Effector memory CD8-positive, alpha-beta T cell (primary cell): ENCODE measurements around the gene PAPLN.

Experiments used
- ATAC-seq: fragments of 150-1000 bp; cut with Tn5 transposase; replicated peaks from 2 replicates; pipeline ENCODE4 v1.10.0; 2021; ENCODE audit warnings: mild to moderate bottlenecking, moderate library complexity
- DNase-seq, 3 experiments: peaks; one replicate each; pipeline ENCODE4 v3.0.0; 2021
- H3K27ac Mint-ChIP-seq, 2 donors: one replicate each; pipeline ENCODE4 v1.8.0; 2022; ENCODE audit warnings: mild to moderate bottlenecking in 2 of 2, mixed read lengths in 2 of 2, moderate library complexity in 2 of 2
- H3K27me3 Mint-ChIP-seq, 2 donors: one replicate each; pipeline ENCODE4 v1.8.0; 2022; ENCODE audit warnings: mixed read lengths in 2 of 2
- H3K36me3 Mint-ChIP-seq: one replicate; pipeline ENCODE4 v1.8.0; 2022; ENCODE audit warnings: mild to moderate bottlenecking, moderate library complexity, mixed read lengths; ENCODE audit not compliant: insufficient read depth
- H3K4me1 Mint-ChIP-seq, 2 donors: one replicate each; pipeline ENCODE4 v1.8.0; 2022; ENCODE audit warnings: low read depth in 2 of 2, mixed read lengths in 2 of 2
- H3K4me3 Mint-ChIP-seq, 2 donors: one replicate each; pipeline ENCODE4 v1.8.0; 2022; ENCODE audit warnings: mild to moderate bottlenecking in 2 of 2, mixed read lengths in 2 of 2, moderate library complexity in 2 of 2
- H3K9me3 Mint-ChIP-seq, 2 donors: one replicate each; pipeline ENCODE4 v1.8.0; 2022; ENCODE audit warnings: mixed read lengths in 2 of 2

PAPLN gene

GRCh38 chr14:73262427-73263183, 25.3 kb downstream of the PAPLN start:
- no peaks in the 10 kb centered on the region for H3K36me3 Mint-ChIP-seq
- H3K27me3 Mint-ChIP-seq, result peaks cover 14 to 36% of the 10 kb centered on the region in 2 donors
- H3K4me3 Mint-ChIP-seq, result no peak overlapping the region
- no peaks in the 10 kb centered on the region for H3K4me1 Mint-ChIP-seq
- no peak overlapping the region for H3K27ac Mint-ChIP-seq
- ATAC-seq, result no peak
- no peaks in the 10 kb centered on the region for H3K9me3 Mint-ChIP-seq
- DNase-seq, result no peak

GRCh38 chr14:73263606-73264005, 26.3 kb downstream of the PAPLN start:
- no peaks in the 10 kb centered on the region for H3K4me1 Mint-ChIP-seq
- DNase-seq (no peak), ATAC-seq (no peak)
- no peaks in the 10 kb centered on the region for H3K36me3 Mint-ChIP-seq
- H3K4me3 Mint-ChIP-seq, result no peak overlapping the region
- H3K9me3 Mint-ChIP-seq, result no peaks in the 10 kb centered on the region
- no peak overlapping the region for H3K27ac Mint-ChIP-seq
- H3K27me3 Mint-ChIP-seq, result peaks cover 14 to 36% of the 10 kb centered on the region in 2 donors

GRCh38 chr14:73264080-73264884, 27.0 kb downstream of the PAPLN start:
- ATAC-seq (no peak), DNase-seq (no peak)
- no peaks in the 10 kb centered on the region for H3K36me3 Mint-ChIP-seq
- peak overlapping the region in 1 of 2 donors; percentile 23 for H3K27ac Mint-ChIP-seq
- H3K4me1 Mint-ChIP-seq, result peaks cover 0 to 2% of the 10 kb centered on the region in 2 donors
- H3K27me3 Mint-ChIP-seq, result peaks cover 14 to 36% of the 10 kb centered on the region in 2 donors
- no peaks in the 10 kb centered on the region for H3K9me3 Mint-ChIP-seq
- H3K4me3 Mint-ChIP-seq, result no peak overlapping the region

GRCh38 chr14:73264885-73265720, 27.8 kb downstream of the PAPLN start:
- ATAC-seq, result no peak
- Mint-ChIP-seq H3K4me3 (no peak overlapping the region), H3K27me3 (peaks cover 15 to 36% of the 10 kb centered on the region in 2 donors), H3K27ac (peak overlapping the region in 1 of 2 donors; percentile 23), H3K9me3 (no peaks in the 10 kb centered on the region), H3K4me1 (peaks cover under 1 to 6% of the 10 kb centered on the region in 2 donors), H3K36me3 (peaks cover 3% of the 10 kb centered on the region)
- DNase-seq, result no peak

GRCh38 chr14:73265721-73266046, 28.4 kb downstream of the PAPLN start:
- Mint-ChIP-seq H3K9me3 (no peaks in the 10 kb centered on the region), H3K4me1 (peaks cover 5 to 12% of the 10 kb centered on the region in 2 donors), H3K4me3 (no peak overlapping the region), H3K27me3 (peaks cover 21 to 36% of the 10 kb centered on the region in 2 donors), H3K27ac (peak overlapping the region in 1 of 2 donors; percentile 4), H3K36me3 (peaks cover 3% of the 10 kb centered on the region)
- no peak for DNase-seq
- no peak for ATAC-seq

GRCh38 chr14:73266317-73266716, 29.0 kb downstream of the PAPLN start:
- Mint-ChIP-seq H3K27me3 (peaks cover 24 to 30% of the 10 kb centered on the region in 2 donors), H3K4me1 (peaks cover 5 to 13% of the 10 kb centered on the region in 2 donors), H3K36me3 (peaks cover 3% of the 10 kb centered on the region), H3K9me3 (no peaks in the 10 kb centered on the region), H3K4me3 (no peak overlapping the region), H3K27ac (no peak overlapping the region)
- no peak for ATAC-seq
- no peak for DNase-seq

GRCh38 chr14:73267474-73267873, 30.2 kb downstream of the PAPLN start:
- Mint-ChIP-seq H3K27me3 (peaks cover 23 to 24% of the 10 kb centered on the region in 2 donors), H3K4me3 (no peak overlapping the region), H3K4me1 (peaks cover 5 to 13% of the 10 kb centered on the region in 2 donors), H3K27ac (no peak overlapping the region), H3K9me3 (no peaks in the 10 kb centered on the region), H3K36me3 (peaks cover 5% of the 10 kb centered on the region)
- ATAC-seq, result no peak
- no peak for DNase-seq

GRCh38 chr14:73269729-73270531, 32.6 kb downstream of the PAPLN start:
- Mint-ChIP-seq H3K4me1 (peaks cover 5 to 13% of the 10 kb centered on the region in 2 donors), H3K27ac (peak overlapping the region in 1 of 2 donors; percentile 35), H3K9me3 (no peaks in the 10 kb centered on the region), H3K36me3 (peaks cover 5% of the 10 kb centered on the region), H3K27me3 (peaks cover 5 to 11% of the 10 kb centered on the region in 2 donors), H3K4me3 (peak overlapping the region; percentile 56 to 60)
- ATAC-seq (peak; percentile 42), DNase-seq (no peak)

GRCh38 chr14:73272393-73272792, 35.1 kb downstream of the PAPLN start:
- DNase-seq, result no peak
- ATAC-seq, result no peak
- H3K4me1 Mint-ChIP-seq, result peaks cover 5 to 13% of the 10 kb centered on the region in 2 donors
- no peak overlapping the region for H3K4me3 Mint-ChIP-seq
- H3K27ac Mint-ChIP-seq, result no peak overlapping the region
- no peaks in the 10 kb centered on the region for H3K9me3 Mint-ChIP-seq
- H3K36me3 Mint-ChIP-seq, result peaks cover 5% of the 10 kb centered on the region
- peaks cover 0 to 9% of the 10 kb centered on the region in 2 donors for H3K27me3 Mint-ChIP-seq

- Mint-ChIP-seq H3K9me3 (no peaks in the 10 kb centered on the region), H3K4me3 (no peak overlapping the region), H3K4me1 (peaks cover 5 to 13% of the 10 kb centered on the region in 2 donors), H3K27ac (no peak overlapping the region), H3K27me3 (peaks cover 0 to 9% of the 10 kb centered on the region in 2 donors), H3K36me3 (peaks cover 5% of the 10 kb centered on the region)
- ATAC-seq (no peak), DNase-seq (no peak)
Observed at GRCh38 chr14:73273799-73274198, 36.5 kb downstream of the PAPLN start.

GRCh38 chr14:73276836-73277235, 39.5 kb downstream of the PAPLN start:
- H3K27me3 Mint-ChIP-seq, result no peaks in the 10 kb centered on the region
- H3K27ac Mint-ChIP-seq, result no peak overlapping the region
- no peak for DNase-seq
- peaks cover under 1% of the 10 kb centered on the region in 2 donors for H3K4me1 Mint-ChIP-seq
- no peak for ATAC-seq
- no peaks in the 10 kb centered on the region for H3K9me3 Mint-ChIP-seq
- peaks cover 14% of the 10 kb centered on the region for H3K36me3 Mint-ChIP-seq
- no peak overlapping the region for H3K4me3 Mint-ChIP-seq

GRCh38 chr14:73277376-73277775, 40.1 kb downstream of the PAPLN start:
- ATAC-seq (no peak), DNase-seq (no peak)
- peaks cover 18% of the 10 kb centered on the region for H3K36me3 Mint-ChIP-seq
- H3K4me3 Mint-ChIP-seq, result no peak overlapping the region
- no peaks in the 10 kb centered on the region for H3K27me3 Mint-ChIP-seq
- H3K9me3 Mint-ChIP-seq, result no peaks in the 10 kb centered on the region
- H3K27ac Mint-ChIP-seq, result no peak overlapping the region
- H3K4me1 Mint-ChIP-seq, result peaks cover 4 to 6% of the 10 kb centered on the region in 2 donors
